Measurements from ENCODE around the gene MYMX.
"Not testable (repeated sequence)": the region's sequence is repeated elsewhere in the genome, so short reads cannot be mapped to it uniquely, and the experiment has no call there.

The MYMX gene

DNA sequence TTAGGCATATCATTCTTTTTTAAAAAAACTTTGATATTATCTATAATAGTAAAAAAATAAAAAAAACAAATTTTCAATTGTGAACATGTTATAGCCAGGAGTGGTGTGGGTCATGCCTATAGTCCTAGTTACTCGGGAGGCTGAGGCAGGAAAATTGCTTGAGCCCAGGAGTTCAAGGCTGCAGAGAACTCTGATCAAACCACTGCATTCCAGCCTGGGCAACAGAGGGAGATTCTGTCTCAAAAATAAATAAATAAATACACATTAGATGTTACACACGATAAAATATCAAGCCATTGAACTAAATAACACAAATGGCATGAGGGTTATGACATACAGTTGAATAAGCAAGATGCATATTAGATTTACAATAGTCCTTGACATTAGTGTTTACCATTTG is 27.9 kb upstream of the MYMX start:
- DNase-seq: no peak

- no peak for DNase-seq
These were observed 27.5 kb upstream of the MYMX start for GRCh38 chr6:44189257-44189656.

- no peak for DNase-seq
These were observed 26.0 kb upstream of the MYMX start for GRCh38 chr6:44190715-44191114.

GRCh38 chr6:44192428-44193041 is 24.2 kb upstream of the MYMX start:
- DNase-seq: no peak

- DNase-seq: no peak
These were observed 23.3 kb upstream of the MYMX start for GRCh38 chr6:44193307-44193910.

- DNase-seq: no peak
These were observed 22.4 kb upstream of the MYMX start for GRCh38 chr6:44194326-44194725.

DNA sequence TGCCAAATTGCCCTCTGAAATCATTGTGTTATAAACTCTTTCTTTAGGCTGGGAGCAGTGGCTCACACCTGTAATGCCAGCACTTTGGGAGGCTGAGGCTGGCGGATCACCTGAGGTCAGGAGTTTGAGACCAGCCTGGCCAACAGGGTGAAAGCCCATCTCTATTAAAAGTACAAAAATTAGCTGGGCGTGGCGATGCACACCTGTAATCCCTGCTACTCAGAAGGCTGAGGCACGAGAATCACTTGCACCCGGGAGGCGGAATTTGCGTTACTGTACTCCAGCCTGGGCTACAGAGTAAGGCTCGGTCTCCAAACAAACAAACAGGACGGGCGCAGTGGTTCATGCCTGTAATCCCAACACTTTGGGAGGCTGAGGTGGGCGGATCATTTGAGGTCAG is 20.4 kb upstream of the MYMX start:
- not testable (repeated sequence) for DNase-seq

DNA sequence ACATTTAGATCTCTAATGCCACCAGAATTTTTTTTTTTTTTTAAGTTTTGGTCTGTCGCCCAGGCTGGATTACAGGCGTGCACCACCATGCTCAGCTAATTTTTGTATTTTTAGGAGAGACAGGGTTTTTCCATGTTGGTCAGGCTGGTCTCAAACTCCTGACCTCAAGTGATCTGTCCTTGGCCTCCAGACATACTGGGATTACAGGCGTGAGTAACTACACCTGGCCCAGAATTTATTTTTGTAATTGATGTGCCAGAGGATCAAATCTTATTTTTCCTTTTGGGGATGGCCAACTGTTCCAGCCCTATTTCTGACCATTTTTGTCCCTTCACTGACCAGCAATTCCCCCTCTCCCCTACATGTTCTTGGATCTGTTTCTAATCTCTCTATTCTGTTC is 18.0 kb upstream of the MYMX start:
- DNase-seq: no peak

DNA sequence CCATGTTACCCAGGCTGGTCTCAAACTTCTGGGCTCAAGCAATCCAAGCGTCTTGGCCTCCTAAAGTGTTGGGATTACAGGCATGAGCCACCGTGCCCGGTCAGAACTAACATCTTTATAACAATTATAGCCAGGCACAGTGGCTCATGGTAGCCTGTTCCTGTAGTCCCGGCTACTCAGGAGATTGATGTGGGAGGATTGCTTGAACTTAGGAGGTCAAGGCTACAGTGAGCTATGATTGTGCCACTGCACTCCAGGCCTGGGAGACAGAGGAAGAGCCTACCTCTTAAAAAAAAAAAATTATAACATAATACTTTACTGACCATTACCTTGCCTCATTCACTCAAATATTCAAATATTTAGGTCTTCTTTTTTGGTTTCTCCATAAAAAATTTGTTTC is 16.8 kb upstream of the MYMX start:
- DNase-seq: no peak

DNA sequence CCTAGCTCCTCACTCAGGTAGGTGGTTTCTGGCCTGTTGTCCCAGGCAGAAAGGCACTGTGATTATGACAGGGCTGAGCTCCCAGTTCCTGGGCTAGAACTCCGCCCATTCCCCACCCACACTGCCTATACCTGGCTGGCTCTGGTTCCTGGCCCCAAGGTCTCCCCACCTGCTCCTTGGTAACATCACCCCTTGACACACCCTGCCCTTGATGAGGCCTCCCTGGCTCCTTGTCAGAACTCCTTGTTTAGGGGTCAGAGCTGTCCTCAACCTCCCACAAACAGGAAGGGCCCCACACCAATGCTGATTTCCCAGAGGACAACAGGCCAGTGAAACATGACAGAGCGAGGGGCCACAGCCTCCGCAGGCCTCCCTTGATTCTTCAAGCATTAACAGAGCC is 15.5 kb upstream of the MYMX start:
- no peak for DNase-seq

- DNase-seq: peak; percentile 10
These were observed 15.0 kb upstream of the MYMX start for GRCh38 chr6:44201638-44202303.

GRCh38 chr6:44202332-44202971 is 14.3 kb upstream of the MYMX start:
- no peak for DNase-seq

DNA sequence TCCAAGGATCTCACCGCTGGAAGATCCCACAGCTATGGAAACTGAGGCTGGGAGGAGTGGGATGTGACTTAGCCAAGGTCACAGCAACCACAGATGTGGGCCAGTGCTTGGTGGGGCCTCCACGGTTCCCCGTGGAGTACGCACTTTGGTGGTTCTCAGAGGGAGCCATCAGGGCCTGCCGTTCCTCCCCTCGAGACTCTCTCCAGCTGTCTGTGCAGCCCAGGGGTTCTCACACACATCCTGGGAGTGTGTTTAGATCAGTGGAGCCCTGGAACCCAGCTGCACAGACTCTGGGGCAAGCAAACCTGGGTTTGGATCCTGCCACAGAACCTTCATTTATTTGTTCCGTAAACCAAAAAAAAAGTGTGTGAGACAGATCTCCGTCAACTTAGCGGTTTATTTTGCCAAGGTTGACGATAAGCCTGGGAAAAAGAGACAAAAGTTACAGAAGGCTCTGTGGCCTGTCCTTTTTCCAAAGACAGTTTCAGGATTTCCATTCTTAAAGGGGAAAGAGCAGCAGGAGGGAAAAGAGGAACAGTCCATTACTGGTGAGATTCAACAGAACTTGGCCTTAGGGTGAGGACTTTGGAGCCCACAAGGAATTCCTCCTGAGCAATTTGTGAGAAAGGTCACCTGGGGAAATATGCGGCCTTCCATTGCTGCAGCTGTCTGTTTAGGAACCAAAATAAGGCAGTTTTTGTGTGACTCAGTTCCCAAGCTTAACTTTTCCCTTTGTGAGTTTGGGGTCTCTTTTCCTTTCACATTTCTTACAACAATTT is 13.6 kb upstream of the MYMX start:
- DNase-seq: no peak

GRCh38 chr6:44203955-44204354 is 12.8 kb upstream of the MYMX start:
- DNase-seq: no peak

GRCh38 chr6:44207966-44208365 is 8.8 kb upstream of the MYMX start:
- DNase-seq: no peak

DNA sequence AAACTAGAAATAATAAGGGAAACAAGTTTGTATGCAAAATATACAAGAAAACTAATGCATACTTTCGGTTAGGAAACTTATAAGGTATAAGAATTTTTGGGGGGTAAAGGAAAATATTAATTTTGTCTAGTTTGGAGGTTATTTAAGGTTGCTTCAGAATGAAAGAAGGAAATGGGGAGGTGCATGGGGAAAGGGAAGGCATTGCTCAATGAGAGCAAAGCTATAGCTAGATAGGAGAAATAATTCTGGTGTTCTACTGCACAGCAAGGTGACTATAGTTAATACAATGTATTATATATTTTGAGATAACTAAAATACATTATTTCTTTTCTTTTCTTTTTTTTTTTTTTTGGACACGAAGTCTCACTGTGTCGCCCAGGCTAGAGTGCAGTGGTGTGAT is 5.4 kb upstream of the MYMX start:
- DNase-seq: no peak

DNA sequence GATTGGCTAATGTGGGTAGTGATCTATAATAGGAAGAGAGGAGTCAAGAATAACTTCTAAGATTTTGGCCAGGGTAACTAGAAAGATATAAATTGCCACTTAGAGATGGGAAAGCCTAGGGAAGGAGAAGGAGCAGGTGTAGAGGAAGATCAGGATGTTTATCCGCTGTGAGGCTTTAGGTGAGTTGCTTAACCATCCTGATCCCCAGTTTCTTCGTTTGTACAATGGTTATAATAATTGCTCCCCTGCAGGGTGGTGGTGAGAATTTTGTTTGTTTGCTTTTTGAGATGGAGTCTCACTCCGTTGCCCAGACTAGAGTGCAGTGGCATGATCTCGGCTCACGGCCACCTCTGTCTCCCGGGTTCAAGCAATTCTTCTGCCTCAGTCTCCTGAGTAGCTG is 2.4 kb upstream of the MYMX start:
- no peak for DNase-seq

DNA sequence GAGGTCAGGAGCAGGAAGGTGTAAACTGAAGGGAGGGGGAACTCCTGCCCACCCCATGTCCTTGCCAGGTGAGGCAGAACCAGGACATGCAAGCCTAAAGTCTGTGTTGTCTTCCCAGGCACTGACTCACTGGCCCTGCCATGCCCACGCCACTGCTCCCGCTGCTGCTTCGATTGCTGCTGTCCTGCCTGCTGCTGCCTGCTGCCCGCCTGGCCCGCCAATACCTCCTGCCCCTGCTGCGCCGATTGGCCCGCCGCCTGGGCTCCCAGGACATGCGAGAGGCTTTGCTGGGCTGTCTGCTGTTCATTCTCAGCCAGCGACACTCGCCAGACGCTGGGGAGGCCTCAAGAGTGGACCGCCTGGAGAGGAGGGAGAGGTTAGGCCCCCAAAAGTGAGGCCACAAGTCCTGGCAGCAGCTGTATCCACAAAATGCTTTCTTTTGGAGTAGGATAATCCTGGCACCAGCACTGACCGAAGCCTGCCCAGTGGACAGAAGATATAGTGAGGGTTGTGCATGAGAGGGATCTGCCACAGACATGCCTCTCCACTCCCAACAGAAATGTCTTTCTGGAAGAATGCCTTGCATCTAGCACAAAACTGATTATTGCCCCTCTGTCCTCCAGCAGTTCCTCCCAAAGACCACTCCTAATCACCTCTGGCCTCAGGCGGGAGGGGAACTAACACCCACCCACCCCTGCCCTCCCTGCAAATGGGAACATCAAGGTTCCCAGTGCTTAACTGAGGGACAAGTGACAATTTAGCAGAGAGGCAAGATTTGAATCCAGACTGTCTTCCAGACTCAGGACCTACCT is 812 bp downstream of the MYMX start:
- no peak for DNase-seq

GRCh38 chr6:44219053-44219814 is 2.5 kb downstream of the MYMX start:
- DNase-seq: no peak

DNA sequence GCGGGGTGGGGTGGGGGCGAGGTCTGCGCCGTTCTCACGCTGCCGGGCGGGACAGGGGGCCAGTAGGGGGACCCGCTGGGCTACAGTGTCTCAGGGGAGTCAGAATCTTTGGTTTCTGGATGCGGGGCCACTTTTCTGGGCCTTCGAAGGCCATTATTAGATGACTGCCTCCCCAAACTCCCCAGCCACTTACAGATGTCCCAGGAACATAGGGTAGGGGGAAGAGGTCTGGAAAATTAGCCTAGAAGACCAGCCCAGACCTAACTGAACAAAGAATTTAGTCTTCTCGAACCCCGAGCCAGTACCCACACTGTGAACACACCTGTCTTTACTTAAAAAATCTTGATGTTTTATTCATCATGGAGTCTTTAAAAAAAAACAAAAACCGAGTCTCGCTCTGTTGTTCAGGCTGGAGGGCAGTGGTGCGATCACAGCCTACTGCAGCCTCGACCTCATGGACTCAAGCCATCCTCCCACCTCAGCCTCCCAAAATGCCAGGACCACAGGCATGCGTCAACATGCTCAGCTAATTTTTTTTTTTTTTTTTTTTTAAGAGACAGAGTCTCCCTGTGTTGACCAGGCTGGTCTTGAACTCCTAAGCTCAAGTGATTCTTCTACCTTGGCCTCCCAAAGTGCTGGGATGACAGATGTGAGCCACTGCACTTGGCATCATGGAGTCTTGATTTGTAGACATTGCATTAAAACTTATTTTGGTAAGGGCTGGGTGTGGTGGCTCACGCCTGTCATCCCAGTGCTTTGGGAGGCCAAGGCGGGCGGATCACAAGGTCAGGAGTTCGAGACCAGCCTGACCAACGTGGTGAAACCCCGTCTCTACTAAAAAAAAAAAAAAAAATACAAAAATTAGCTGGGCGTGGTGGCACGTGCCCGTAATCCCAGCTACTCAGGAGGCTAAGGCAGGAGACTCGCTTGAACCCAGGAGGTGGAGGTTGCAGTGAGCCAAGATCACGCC is 3.4 kb downstream of the MYMX start:
- no peak for DNase-seq

- no peak for DNase-seq
These were observed 4.2 kb downstream of the MYMX start for GRCh38 chr6:44220913-44221290.
